GM23338 (cell line): Measurements from ENCODE around the gene XRCC5.

Experiments used
- CREB1 ChIP-seq: fragments of 250-450 bp; sonication (Bioruptor Pico); IDR thresholded peaks from 2 replicates; pipeline ENCODE4 v1.5.0; 2020; ENCODE audit warnings: low read depth, mild to moderate bottlenecking, moderate library complexity
- EZH2 ChIP-seq: fragments of 200-600 bp; sonication (generic); IDR thresholded peaks from one replicate; pipeline ENCODE4 v1.8.0; 2017; ENCODE audit warnings: antibody characterized with exemption, mild to moderate bottlenecking, low read depth; ENCODE audit not compliant: unreplicated experiment
- EZH2phosphoT487 ChIP-seq: fragments of 200-600 bp; sonication (generic); IDR thresholded peaks from one replicate; pipeline ENCODE4 v1.8.1; 2018; ENCODE audit warnings: antibody characterized with exemption; ENCODE audit not compliant: unreplicated experiment
- JUNB ChIP-seq: IDR thresholded peaks from one replicate; pipeline ENCODE4 v1.6.1; 2016; ENCODE audit warnings: antibody characterized with exemption; ENCODE audit not compliant: unreplicated experiment
- POLR2AphosphoS5 ChIP-seq: IDR thresholded peaks from 2 replicates; pipeline ENCODE4 v1.6.1; 2016; ENCODE audit warnings: antibody characterized with exemption, low read depth
- STAT1 ChIP-seq: IDR thresholded peaks from one replicate; pipeline ENCODE4 v1.6.1; 2016; ENCODE audit warnings: antibody characterized with exemption; ENCODE audit not compliant: unreplicated experiment
- TF ChIP-seq, protein P1 (sequence below), 2 experiments: fragments of 200-600 bp in 1 of 2; sonication (generic) in 1 of 2; conservative IDR thresholded peaks; 2 replicates each; pipeline versions ENCODE4 v1.5.1 to v1.6.1; 2016 to 2017; ENCODE audit warnings: antibody characterized with exemption in 2 of 2, low read depth in 2 of 2, mild to moderate bottlenecking in 2 of 2, moderate library complexity in 1 of 2
- TF ChIP-seq, protein P2 (sequence below): IDR thresholded peaks from one replicate; pipeline ENCODE4 v1.6.1; 2018; ENCODE audit warnings: antibody characterized with exemption; ENCODE audit not compliant: unreplicated experiment
- TF ChIP-seq, protein P3 (sequence below): IDR thresholded peaks from 2 replicates; pipeline ENCODE4 v1.6.1; 2016; ENCODE audit warnings: antibody characterized with exemption

DNA sequence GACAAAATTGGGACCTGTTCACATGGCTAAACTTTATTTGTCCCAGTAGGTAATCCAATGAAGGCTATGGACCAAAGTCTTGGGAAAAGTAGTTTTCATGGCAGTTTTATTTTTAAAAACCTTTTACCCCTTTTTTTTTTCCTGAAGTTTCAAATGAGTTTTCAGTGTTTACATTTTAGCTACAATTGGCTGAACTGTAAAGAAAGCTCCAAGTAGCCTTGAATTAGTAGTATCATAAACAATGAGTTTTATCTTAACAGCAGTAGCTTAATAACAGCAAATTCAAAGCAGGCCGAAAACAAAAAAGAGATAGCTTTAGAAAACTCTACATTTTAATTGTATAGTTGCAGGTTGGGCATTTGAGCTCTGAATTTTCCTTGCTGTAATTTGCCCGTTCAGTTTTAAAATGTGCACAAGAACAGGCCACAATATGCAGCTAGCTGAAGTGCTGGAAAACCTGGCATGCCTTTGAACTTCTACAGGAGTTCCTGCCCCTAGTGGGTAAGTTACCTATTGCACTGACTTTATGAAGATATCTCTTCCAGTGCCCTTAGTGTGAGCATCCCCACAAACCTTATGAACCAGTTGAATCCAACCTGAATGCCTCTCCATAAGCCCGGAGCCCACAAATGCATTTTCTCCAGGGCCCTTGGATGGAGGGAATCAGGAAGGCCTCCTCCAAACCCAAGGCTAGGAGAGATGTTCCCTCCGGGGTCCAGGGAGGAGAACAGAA lies 106.7 kb downstream of the XRCC5 start:
- no peak for TF ChIP-seq POLR2AphosphoS5
- TF ChIP-seq, protein P1, sequence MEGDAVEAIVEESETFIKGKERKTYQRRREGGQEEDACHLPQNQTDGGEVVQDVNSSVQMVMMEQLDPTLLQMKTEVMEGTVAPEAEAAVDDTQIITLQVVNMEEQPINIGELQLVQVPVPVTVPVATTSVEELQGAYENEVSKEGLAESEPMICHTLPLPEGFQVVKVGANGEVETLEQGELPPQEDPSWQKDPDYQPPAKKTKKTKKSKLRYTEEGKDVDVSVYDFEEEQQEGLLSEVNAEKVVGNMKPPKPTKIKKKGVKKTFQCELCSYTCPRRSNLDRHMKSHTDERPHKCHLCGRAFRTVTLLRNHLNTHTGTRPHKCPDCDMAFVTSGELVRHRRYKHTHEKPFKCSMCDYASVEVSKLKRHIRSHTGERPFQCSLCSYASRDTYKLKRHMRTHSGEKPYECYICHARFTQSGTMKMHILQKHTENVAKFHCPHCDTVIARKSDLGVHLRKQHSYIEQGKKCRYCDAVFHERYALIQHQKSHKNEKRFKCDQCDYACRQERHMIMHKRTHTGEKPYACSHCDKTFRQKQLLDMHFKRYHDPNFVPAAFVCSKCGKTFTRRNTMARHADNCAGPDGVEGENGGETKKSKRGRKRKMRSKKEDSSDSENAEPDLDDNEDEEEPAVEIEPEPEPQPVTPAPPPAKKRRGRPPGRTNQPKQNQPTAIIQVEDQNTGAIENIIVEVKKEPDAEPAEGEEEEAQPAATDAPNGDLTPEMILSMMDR (conservative IDR thresholded peaks at IDR 0.05; ENCODE audit: low read depth in 2 of 2): peak; percentile 46 to 61
- no peak for TF ChIP-seq EZH2
- TF ChIP-seq, protein P2, sequence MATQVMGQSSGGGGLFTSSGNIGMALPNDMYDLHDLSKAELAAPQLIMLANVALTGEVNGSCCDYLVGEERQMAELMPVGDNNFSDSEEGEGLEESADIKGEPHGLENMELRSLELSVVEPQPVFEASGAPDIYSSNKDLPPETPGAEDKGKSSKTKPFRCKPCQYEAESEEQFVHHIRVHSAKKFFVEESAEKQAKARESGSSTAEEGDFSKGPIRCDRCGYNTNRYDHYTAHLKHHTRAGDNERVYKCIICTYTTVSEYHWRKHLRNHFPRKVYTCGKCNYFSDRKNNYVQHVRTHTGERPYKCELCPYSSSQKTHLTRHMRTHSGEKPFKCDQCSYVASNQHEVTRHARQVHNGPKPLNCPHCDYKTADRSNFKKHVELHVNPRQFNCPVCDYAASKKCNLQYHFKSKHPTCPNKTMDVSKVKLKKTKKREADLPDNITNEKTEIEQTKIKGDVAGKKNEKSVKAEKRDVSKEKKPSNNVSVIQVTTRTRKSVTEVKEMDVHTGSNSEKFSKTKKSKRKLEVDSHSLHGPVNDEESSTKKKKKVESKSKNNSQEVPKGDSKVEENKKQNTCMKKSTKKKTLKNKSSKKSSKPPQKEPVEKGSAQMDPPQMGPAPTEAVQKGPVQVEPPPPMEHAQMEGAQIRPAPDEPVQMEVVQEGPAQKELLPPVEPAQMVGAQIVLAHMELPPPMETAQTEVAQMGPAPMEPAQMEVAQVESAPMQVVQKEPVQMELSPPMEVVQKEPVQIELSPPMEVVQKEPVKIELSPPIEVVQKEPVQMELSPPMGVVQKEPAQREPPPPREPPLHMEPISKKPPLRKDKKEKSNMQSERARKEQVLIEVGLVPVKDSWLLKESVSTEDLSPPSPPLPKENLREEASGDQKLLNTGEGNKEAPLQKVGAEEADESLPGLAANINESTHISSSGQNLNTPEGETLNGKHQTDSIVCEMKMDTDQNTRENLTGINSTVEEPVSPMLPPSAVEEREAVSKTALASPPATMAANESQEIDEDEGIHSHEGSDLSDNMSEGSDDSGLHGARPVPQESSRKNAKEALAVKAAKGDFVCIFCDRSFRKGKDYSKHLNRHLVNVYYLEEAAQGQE: no peak
- TF ChIP-seq, protein P3, sequence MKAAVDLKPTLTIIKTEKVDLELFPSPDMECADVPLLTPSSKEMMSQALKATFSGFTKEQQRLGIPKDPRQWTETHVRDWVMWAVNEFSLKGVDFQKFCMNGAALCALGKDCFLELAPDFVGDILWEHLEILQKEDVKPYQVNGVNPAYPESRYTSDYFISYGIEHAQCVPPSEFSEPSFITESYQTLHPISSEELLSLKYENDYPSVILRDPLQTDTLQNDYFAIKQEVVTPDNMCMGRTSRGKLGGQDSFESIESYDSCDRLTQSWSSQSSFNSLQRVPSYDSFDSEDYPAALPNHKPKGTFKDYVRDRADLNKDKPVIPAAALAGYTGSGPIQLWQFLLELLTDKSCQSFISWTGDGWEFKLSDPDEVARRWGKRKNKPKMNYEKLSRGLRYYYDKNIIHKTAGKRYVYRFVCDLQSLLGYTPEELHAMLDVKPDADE: no peak
- TF ChIP-seq EZH2phosphoT487: no peak
- no peak for TF ChIP-seq CREB1 (CRISPR knock-in tag)
- TF ChIP-seq STAT1: no peak
- TF ChIP-seq JUNB: no peak
